NCI-H1694 treated with DMSO at 0.1 percent for 48 hours (cell line): ENCODE measurements around the gene EMX2.
"Not testable (repeated sequence)": the region's sequence is repeated elsewhere in the genome, so short reads cannot be mapped to it uniquely, and the experiment has no call there.

Experiments
- DNase-seq: peaks from one replicate; lab custom pipeline; 2025; lab: John Stamatoyannopoulos, UW

Gene EMX2

DNA sequence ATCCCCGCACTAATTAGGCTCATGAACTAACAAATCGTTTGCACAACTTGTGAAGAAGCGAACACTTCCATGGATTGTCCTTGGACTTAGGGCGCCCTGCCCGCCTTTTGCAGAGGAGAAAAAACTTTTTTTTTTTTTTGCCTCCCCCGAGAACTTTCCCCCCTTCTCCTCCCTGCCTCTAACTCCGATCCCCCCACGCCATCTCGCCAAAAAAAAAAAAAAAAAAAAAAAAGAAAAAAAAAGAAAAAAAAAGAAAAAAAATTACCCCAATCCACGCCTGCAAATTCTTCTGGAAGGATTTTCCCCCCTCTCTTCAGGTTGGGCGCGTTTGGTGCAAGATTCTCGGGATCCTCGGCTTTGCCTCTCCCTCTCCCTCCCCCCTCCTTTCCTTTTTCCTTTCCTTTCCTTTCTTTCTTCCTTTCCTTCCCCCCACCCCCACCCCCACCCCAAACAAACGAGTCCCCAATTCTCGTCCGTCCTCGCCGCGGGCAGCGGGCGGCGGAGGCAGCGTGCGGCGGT lies at the start of gene EMX2:
Gene EMX2 (plus strand): TSS at position 41 of the 519 bp plus-strand sequence. CDS start 522 bp downstream, outside the sequence.
- DNase-seq: no peak

- DNase-seq: no peak
These were observed 46.5 kb upstream of the EMX2 start for GRCh38 chr10:117496031-117496430.

DNA sequence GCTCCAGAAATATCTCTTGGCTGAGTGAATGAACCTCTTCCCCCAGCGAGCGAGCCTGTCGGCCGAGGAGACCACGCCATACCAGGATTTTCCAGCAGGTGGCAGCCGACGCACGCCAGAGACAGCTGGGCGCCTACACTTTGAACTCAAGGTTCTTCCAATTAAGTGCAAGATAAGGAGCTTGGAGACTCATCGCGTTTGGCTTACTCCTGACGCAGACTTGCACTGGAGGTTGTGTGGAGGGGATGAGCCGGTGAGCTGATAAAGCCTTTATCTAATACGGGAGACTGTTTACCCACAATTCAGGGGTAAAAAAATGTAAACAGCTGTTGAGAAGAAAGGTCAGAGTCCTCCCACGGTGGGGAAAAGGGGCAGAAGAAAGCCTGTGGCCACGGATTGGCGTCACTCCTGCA lies 45.9 kb upstream of the EMX2 start:
- peak; percentile 17 for DNase-seq

DNA sequence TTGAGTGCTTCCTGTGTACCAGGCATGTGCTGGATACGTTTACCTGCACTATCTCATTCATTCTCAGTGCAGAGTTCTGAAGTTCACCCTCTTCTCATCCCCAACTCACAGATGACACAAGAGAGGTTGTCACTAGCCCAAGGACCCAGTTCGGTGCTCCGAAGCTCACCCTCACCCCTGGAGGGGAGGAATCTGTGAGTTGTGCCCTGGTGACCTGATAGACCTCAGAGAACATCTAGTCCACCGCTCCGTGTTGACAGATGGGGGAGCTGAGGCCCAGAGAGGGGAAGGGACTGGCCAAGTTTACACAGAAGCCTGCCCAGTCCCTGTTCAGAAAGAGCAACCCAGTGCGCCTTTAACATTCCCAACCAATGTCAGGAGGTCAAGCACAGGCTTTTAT lies 44.8 kb upstream of the EMX2 start:
- DNase-seq: no peak

- DNase-seq: no peak
These were observed 43.1 kb upstream of the EMX2 start for GRCh38 chr10:117499248-117500105.

DNA sequence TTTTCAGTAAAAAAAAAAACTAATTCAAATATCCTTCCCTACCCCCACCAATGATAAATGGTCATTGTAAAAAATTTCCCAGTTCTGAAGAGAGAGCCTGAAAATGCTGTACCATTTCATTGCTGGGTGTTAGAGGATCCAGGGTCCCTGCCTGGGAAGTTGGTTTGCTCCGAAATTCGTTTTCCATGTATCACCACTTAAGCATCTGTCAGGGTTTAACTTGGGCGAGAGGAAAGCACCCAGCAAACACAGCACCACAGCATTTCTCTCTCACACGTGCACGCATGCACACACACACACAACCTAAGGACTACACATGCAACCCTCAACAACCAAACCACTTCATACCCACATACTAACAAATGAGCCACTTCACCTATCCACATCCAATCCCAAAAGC lies 42.1 kb upstream of the EMX2 start:
- no peak for DNase-seq

GRCh38 chr10:117501460-117502035 lies 41.0 kb upstream of the EMX2 start:
- no peak for DNase-seq

GRCh38 chr10:117502421-117503243 lies 39.9 kb upstream of the EMX2 start:
- DNase-seq: no peak

GRCh38 chr10:117503244-117504205 lies 39.0 kb upstream of the EMX2 start:
- DNase-seq: peak; percentile 36

DNA sequence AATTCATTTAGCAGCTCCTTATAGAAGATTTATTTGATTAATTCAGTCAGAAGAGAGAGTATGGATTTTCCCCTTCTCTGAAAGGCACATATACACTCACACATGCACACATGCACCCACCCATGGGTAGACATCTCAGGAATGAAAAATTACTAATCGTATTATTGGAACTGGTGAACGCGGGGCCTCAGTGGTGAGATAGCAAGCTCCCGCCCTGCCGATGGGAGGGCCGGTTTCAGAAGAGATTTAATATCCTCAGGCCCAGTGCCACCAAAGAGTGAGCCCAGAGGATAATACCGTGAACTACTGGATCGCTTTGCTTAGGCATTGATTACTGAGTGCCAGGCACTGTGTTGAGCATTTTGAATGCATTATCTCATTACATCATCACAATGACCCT lies 38.0 kb upstream of the EMX2 start:
- no peak for DNase-seq

DNA sequence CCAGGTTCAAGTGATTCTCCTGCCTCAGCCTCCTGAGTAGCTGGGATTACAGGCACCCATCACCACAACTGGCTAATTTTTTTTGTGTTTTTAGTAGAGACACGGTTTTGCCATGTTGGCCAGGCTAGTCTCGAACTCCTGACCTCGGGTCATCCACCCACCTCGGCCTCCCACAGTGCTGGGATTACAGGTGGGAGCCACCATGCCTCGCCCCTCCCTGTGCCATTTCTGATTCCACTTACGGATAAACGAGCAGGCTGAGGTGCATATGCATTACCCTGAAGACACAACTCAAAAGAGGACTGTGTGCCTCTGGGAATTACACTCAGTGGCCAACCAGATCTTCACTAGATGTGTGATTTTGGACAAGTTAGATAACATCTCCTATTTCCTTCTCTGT lies 35.5 kb upstream of the EMX2 start:
- DNase-seq: not testable (repeated sequence)

DNA sequence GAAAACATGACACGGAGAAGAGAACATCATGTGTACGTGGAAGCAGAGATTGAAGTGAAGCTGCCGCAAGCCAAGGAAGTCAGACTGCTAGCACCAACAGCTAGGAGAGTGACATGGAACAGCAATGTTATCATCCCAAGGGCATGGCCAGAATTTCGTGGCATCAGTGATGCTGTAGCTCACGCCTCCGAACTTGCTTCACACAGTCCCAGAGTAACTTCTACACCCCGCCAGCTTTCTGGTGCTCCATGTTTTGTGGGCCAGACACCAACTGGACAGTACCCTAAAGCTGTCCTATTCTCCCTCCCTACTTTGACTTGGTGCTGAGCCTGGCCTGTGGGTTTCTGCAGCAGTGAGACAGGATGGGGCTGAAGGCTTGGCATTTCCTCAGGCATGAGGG lies 33.0 kb upstream of the EMX2 start:
- no peak for DNase-seq

- DNase-seq: no peak
These were observed 30.8 kb upstream of the EMX2 start for GRCh38 chr10:117511601-117512390.

DNA sequence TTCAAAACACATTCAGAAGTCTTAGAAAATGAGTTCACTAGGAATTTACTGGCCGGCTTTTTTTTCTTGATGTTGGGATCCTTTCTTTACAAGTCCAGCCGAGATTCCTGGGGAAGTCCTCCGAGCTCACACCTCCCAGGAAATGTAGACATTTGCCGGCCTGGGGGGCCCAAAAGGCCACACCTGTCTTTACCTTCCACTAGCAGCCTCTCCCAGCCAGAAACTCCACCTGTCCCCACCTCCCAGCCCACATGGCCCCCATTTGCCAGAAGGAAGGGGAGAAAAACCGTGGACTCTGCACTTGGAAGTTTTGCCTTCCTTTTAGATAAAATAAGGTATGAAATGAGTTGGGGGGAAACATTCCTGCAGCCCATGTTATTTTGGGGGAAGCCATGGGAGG lies 27.6 kb upstream of the EMX2 start:
- DNase-seq: no peak

- DNase-seq: no peak
These were observed 25.9 kb upstream of the EMX2 start for GRCh38 chr10:117516681-117517080.

DNA sequence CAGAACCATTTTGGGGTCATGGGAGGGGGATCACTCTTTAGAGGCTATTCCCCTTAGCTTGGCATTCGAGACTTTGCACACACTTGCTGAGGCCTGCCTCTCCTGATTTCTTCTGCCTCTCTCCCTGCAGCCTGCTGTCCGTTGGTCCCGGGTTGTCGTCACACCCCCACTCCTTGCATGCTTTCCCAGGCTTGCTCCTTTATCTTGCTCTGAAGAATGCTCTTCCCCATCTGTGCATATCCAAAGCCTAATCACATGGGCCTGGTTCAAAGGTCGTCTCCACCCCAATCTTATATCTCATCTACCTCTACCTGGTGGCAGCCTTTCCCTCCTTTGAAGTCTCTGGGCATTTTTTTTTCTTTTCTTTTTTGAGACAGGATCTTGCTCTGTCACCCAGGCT lies 24.3 kb upstream of the EMX2 start:
- no peak for DNase-seq

DNA sequence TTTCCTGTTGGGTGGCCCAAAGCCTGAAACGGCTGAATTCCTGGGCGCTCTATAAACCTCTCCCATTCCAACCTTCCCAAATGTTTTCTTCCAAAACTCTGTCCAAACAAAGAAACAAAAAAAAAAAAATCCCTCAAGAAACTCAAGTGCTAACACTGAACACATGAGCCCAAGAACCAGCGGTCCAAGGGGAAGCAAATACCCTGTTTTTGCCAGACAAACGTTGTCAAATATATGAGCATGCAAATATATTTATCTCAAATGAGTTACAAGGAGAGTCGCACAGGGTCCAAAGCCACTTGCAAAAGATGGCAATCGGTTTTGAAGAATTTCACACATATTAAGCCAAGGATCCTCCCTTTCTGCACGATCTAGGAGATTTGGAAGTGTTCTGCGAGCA lies 23.3 kb upstream of the EMX2 start:
- no peak for DNase-seq

GRCh38 chr10:117519879-117520278 lies 22.7 kb upstream of the EMX2 start:
- no peak for DNase-seq

- no peak for DNase-seq
These were observed 11.8 kb upstream of the EMX2 start for GRCh38 chr10:117530791-117531190.

GRCh38 chr10:117531371-117532002 lies 11.1 kb upstream of the EMX2 start:
- DNase-seq: no peak
